Smooth muscle cell (in vitro differentiated cells): ENCODE measurements around the gene PCBP4. TPM values are rescaled to one million over a fixed set of nuclear protein-coding genes. Genes with fewer than 3 reads are reported as not detected.

ENCODE experiments used
- DNase-seq: peaks from one replicate; lab custom pipeline; 2025; ENCODE audit not compliant: unreplicated experiment; lab: John Stamatoyannopoulos, UW
- H2AFZ ChIP-seq: fragments of 200-600 bp; sonication (generic); 2 replicates; pipeline ENCODE4 v1.6.0; 2016; ENCODE audit warnings: antibody characterized with exemption, low read depth, mild to moderate bottlenecking
- H3F3A ChIP-seq: fragments of 200-600 bp; sonication (generic); 2 replicates; pipeline ENCODE4 v1.6.0; 2017; ENCODE audit warnings: antibody characterized with exemption, low read depth
- H3K27ac ChIP-seq: fragments of 200-600 bp; sonication (generic); 2 replicates; pipeline ENCODE4 v1.5.1; 2016; ENCODE audit warnings: low read depth, mild to moderate bottlenecking
- H3K27me3 ChIP-seq: fragments of 200-600 bp; sonication (generic); 2 replicates; pipeline ENCODE4 v1.6.1; 2016; ENCODE audit warnings: low read depth, mild to moderate bottlenecking
- H3K36me3 ChIP-seq: fragments of 200-600 bp; sonication (generic); 2 replicates; pipeline ENCODE4 v1.5.1; 2016; ENCODE audit warnings: low read depth
- H3K4me1 ChIP-seq: fragments of 200-600 bp; sonication (generic); 2 replicates; pipeline ENCODE4 v1.5.1; 2016; ENCODE audit warnings: low read depth
- H3K4me2 ChIP-seq: fragments of 200-600 bp; sonication (generic); 2 replicates; pipeline ENCODE4 v1.6.0; 2016; ENCODE audit warnings: mild to moderate bottlenecking
- H3K4me3 ChIP-seq: fragments of 200-600 bp; sonication (generic); 2 replicates; pipeline ENCODE4 v1.5.1; 2016; ENCODE audit warnings: mild to moderate bottlenecking
- H3K79me2 ChIP-seq: fragments of 200-600 bp; sonication (generic); 2 replicates; pipeline ENCODE4 v1.6.0; 2016; ENCODE audit warnings: low read depth, mild to moderate bottlenecking
- H3K9ac ChIP-seq: fragments of 200-600 bp; sonication (generic); 2 replicates; pipeline ENCODE4 v1.6.0; 2016; ENCODE audit warnings: low read depth
- H3K9me3 ChIP-seq: fragments of 200-600 bp; sonication (generic); replicated peaks from 2 replicates; pipeline ENCODE4 v1.5.1; 2016; ENCODE audit warnings: low read depth
- H4K20me1 ChIP-seq: fragments of 200-600 bp; sonication (generic); 2 replicates; pipeline ENCODE4 v1.6.0; 2016; ENCODE audit warnings: low read depth
- CTCF ChIP-seq: fragments of 200-600 bp; sonication (generic); IDR thresholded peaks from 2 replicates; pipeline ENCODE4 v1.5.1; 2017; ENCODE audit warnings: borderline replicate concordance, mild to moderate bottlenecking, antibody characterized with exemption; ENCODE audit not compliant: insufficient read depth, poor library complexity, severe bottlenecking
- WGBS: methylation state at CpG from one replicate; pipeline ENCODE4 v1.1.7; 2016; ENCODE audit warnings: low lambda C conversion rate; 5-methylcytosine and 5-hydroxymethylcytosine counted together
- polyA plus RNA-seq: library from polyadenylated mRNA; unstranded; fragments of >200 nt; fragmentation: Nextera tagmentation; extraction: Ambion mirVana; gene quantifications from 2 replicates; pipeline ENCODE4 v1.2.1, GENCODE V29; 2016
- total RNA-seq: library from RNA; depleted of rRNA; stranded (reverse); fragments of >200 nt; gene quantifications from 2 replicates; pipeline ENCODE4 v1.2.3, GENCODE V29; 2014

Gene PCBP4
- total and polyA plus RNA-seq, 2 experiments from 2014 or later, result 42.6 to 81.2 TPM

GRCh38 chr3:51966486-51966885, 768 bp downstream of the PCBP4 start:
- Histone ChIP-seq H3K9ac (peak overlapping the region; percentile 71), H3K27ac (no peak overlapping the region), H3K36me3 (no peaks in the 10 kb centered on the region), H4K20me1 (peaks cover 43% of the 10 kb centered on the region), H2AFZ (no peak overlapping the region), H3K27me3 (no peaks in the 10 kb centered on the region), H3F3A (peaks cover 11% of the 10 kb centered on the region), H3K79me2 (peaks cover 36% of the 10 kb centered on the region), H3K4me3 (peak overlapping the region; percentile 79), H3K4me1 (peaks cover 45% of the 10 kb centered on the region), H3K4me2 (peak overlapping the region; percentile 86), H3K9me3 (no peaks in the 10 kb centered on the region)
- WGBS, result 86% methylated on average over 3 of the region's 5 CpGs
- TF ChIP-seq CTCF, result no peak
- DNase-seq, result no peak

- no peak overlapping the region for H2AFZ ChIP-seq
- TF ChIP-seq CTCF, result no peak
- no peak overlapping the region for H3K9ac ChIP-seq
- H3K79me2 ChIP-seq, result peaks cover 36% of the 10 kb centered on the region
- H3K4me2 ChIP-seq, result peak overlapping the region; percentile 86
- peaks cover 45% of the 10 kb centered on the region for H3K4me1 ChIP-seq
- H3K9me3 ChIP-seq, result no peaks in the 10 kb centered on the region
- DNase-seq, result no peak
- H3K27ac ChIP-seq, result no peak overlapping the region
- H3K27me3 ChIP-seq, result no peaks in the 10 kb centered on the region
- H3F3A ChIP-seq, result peaks cover 11% of the 10 kb centered on the region
- H3K36me3 ChIP-seq, result no peaks in the 10 kb centered on the region
- 68% methylated on average over 2 of the region's 2 CpGs for WGBS
- peaks cover 45% of the 10 kb centered on the region for H4K20me1 ChIP-seq
- peak overlapping the region; percentile 79 for H3K4me3 ChIP-seq
Measured at GRCh38 chr3:51966016-51966415, 1.2 kb downstream of the PCBP4 start.

- Histone ChIP-seq H3K27me3 (no peaks in the 10 kb centered on the region), H3F3A (peaks cover 11% of the 10 kb centered on the region), H3K27ac (no peak overlapping the region), H3K9ac (no peak overlapping the region), H2AFZ (no peak overlapping the region), H4K20me1 (peaks cover 45% of the 10 kb centered on the region), H3K79me2 (peaks cover 36% of the 10 kb centered on the region), H3K36me3 (no peaks in the 10 kb centered on the region), H3K9me3 (no peaks in the 10 kb centered on the region), H3K4me3 (no peak overlapping the region), H3K4me2 (no peak overlapping the region), H3K4me1 (peaks cover 45% of the 10 kb centered on the region)
- no peak for DNase-seq
- no peak for TF ChIP-seq CTCF
- 86% methylated on average over 4 of the region's 4 CpGs for WGBS
Measured at GRCh38 chr3:51964521-51964920, 2.7 kb downstream of the PCBP4 start.

GRCh38 chr3:51963951-51964451, 3.3 kb downstream of the PCBP4 start:
- no peak for TF ChIP-seq CTCF
- H4K20me1 ChIP-seq, result peaks cover 45% of the 10 kb centered on the region
- H3K4me1 ChIP-seq, result peaks cover 45% of the 10 kb centered on the region
- H3K4me2 ChIP-seq, result no peak overlapping the region
- H3K36me3 ChIP-seq, result no peaks in the 10 kb centered on the region
- H3F3A ChIP-seq, result peaks cover 11% of the 10 kb centered on the region
- no peaks in the 10 kb centered on the region for H3K9me3 ChIP-seq
- no peak overlapping the region for H3K4me3 ChIP-seq
- no peaks in the 10 kb centered on the region for H3K27me3 ChIP-seq
- no peak overlapping the region for H2AFZ ChIP-seq
- no peak for DNase-seq
- 85% methylated on average over 8 of the region's 12 CpGs for WGBS
- peaks cover 36% of the 10 kb centered on the region for H3K79me2 ChIP-seq
- H3K27ac ChIP-seq, result no peak overlapping the region
- no peak overlapping the region for H3K9ac ChIP-seq
